Panc1 (cell line): ENCODE data around the gene KCNB1. TPM values are rescaled to one million over a fixed set of nuclear protein-coding genes. Genes with fewer than 3 reads are reported as not detected.

Experiments
- ATAC-seq: fragments of 200-7000 bp; cut with Tn5 transposase; 2 replicates; pipeline ENCODE4 v1.9.1; 2020; ENCODE audit warnings: mild to moderate bottlenecking, moderate library complexity
- BruUV-seq: library from RNA; stranded (reverse); fragments of 400-500 nt; replicated peaks from 2 replicates; lab custom pipeline; 2021; lab: Mats Ljungman, UMichigan
- CTCF ChIA-PET: fragments of 300-600 bp; sonication (Branson Sonifier 250); formaldehyde crosslinking; loops from one replicate; lab custom pipeline; 2022; ENCODE audit warnings: antibody characterized with exemption; lab: Charles Lee
- POLR2A ChIA-PET: fragments of 300-600 bp; sonication (Branson Sonifier 250); formaldehyde crosslinking; loops from one replicate; lab custom pipeline; 2022; ENCODE audit warnings: antibody characterized with exemption; lab: Charles Lee
- DNase-seq: peaks from one replicate; pipeline ENCODE4 v3.0.0-alpha.2; 2010; ENCODE audit warnings: low read depth, low spot score
- H3K27ac ChIP-seq: 2 replicates; pipeline ENCODE4 v1.5.1; 2011; ENCODE audit warnings: mild to moderate bottlenecking, low read length, inconsistent platforms
- H3K27me3 ChIP-seq: fragments of 200-500 bp; sonication (Bioruptor generic); 2 replicates; pipeline ENCODE4 v1.6.0; 2014; ENCODE audit warnings: low read length, inconsistent platforms; ENCODE audit not compliant: control insufficient read depth, insufficient read depth
- H3K36me3 ChIP-seq: fragments of 200-500 bp; sonication (Bioruptor generic); 2 replicates; pipeline ENCODE4 v1.5.1; 2014; ENCODE audit warnings: inconsistent platforms, mild to moderate bottlenecking, low read length, moderate library complexity; ENCODE audit not compliant: control insufficient read depth, insufficient read depth
- H3K4me1 ChIP-seq: 2 replicates; pipeline ENCODE4 v1.5.1; 2011; ENCODE audit warnings: inconsistent platforms, mild to moderate bottlenecking, low read length, moderate library complexity; ENCODE audit not compliant: control insufficient read depth, insufficient read depth
- H3K4me3 ChIP-seq, 2 experiments: 2 replicates each; pipeline ENCODE4 v1.5.1; 2011 to 2012; ENCODE audit warnings: low read depth in 2 of 2, low read length in 2 of 2, mild to moderate bottlenecking in 2 of 2, inconsistent platforms in 1 of 2, moderate library complexity in 1 of 2
- H3K9me3 ChIP-seq: fragments of 200-500 bp; sonication (Bioruptor generic); 2 replicates; pipeline ENCODE4 v1.5.1; 2014; ENCODE audit warnings: low read depth, mild to moderate bottlenecking, inconsistent platforms, low read length, moderate library complexity; ENCODE audit not compliant: control insufficient read depth, insufficient read depth
- POLR2AphosphoS5 ChIP-seq: IDR thresholded peaks from 2 replicates; pipeline ENCODE4 v1.6.1; 2012; ENCODE audit warnings: mild to moderate bottlenecking, low read depth, low read length, moderate library complexity
- SIN3A ChIP-seq: IDR thresholded peaks from 2 replicates; pipeline ENCODE4 v1.6.1; 2012; ENCODE audit warnings: low read depth, mild to moderate bottlenecking, low read length, moderate library complexity, borderline replicate concordance; ENCODE audit not compliant: insufficient read depth
- TCF7L2 ChIP-seq: IDR thresholded peaks from 2 replicates; pipeline ENCODE4 v1.6.1; 2011; ENCODE audit warnings: mild to moderate bottlenecking, low read depth, low read length, inconsistent platforms
- in situ Hi-C: cut with HindIII; loops from 2 replicates; pipeline ENCODE4 v1.10.0; 2016; ENCODE audit warnings: low sequenced_read_pairs, low pct_unique_long_range_greater_than_20kb
- intact Hi-C: fragments of 100-400 bp; cut with micrococcal nuclease; formaldehyde crosslinking; loops from one replicate; pipeline ENCODE4 v1.10.0; 2022; ENCODE audit not compliant: unreplicated experiment
- total RNA-seq: library from RNA; stranded (reverse); gene quantifications from one replicate; pipeline ENCODE4 v1.2.1, GENCODE V29; 2021; ENCODE audit not compliant: unreplicated experiment
- TF ChIP-seq, protein P1 (sequence below), 2 experiments: IDR thresholded peaks; 2 replicates each; pipeline ENCODE4 v1.6.1; 2011 to 2012; ENCODE audit warnings: low read depth in 2 of 2, control low read depth in 1 of 2, low read length in 1 of 2, mild to moderate bottlenecking in 1 of 2, moderate library complexity in 1 of 2; ENCODE audit not compliant: insufficient read depth in 1 of 2
- TF ChIP-seq, protein P2 (sequence below): fragments of 450-650 bp; IDR thresholded peaks from 2 replicates; pipeline ENCODE4 v1.5.1; 2017; ENCODE audit warnings: mild to moderate bottlenecking

The KCNB1 gene
- total RNA-seq, 1 experiment from 2014 or later, result 11.1 TPM

DNA sequence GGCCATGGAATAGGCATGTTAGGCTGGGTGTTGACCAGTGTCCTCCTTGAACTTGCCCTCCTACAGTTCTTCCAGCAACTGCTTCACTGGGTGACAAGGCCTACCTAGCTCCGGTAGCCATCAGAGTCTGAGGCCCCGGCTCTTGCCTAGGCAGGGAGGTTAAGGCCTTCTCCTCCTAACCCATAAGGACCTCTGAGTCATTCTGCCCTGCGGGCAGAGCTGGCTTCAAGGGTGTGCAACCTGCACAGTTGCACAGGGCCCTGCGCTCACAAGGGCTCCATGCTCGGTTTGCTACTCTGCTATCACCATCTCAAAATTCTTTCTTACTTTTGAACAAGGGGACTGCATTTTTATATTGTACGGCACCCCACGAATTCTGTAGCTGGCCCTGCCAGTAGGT lies 17.9 kb downstream of the KCNB1 start:
- no peak for ATAC-seq
- Histone ChIP-seq H3K4me1 (no peaks in the 10 kb centered on the region), H3K9me3 (no peaks in the 10 kb centered on the region), H3K27ac (no peak overlapping the region), H3K27me3 (no peaks in the 10 kb centered on the region), H3K4me3 (no peak overlapping the region), H3K36me3 (no peaks in the 10 kb centered on the region)
- ChIA-PET POLR2A (no interaction called here), CTCF (interaction anchor here (0.7 kb wide), 1 partner anchor 52 kb away, joined by 3 read pairs; no protein-coding TSS in a partner anchor)
- DNase-seq, result no peak
- no peak for TF ChIP-seq TCF7L2
- in situ Hi-C loops, result no loop called here
- intact Hi-C loops, result no loop called here
- no TSS peak for BruUV-seq

DNA sequence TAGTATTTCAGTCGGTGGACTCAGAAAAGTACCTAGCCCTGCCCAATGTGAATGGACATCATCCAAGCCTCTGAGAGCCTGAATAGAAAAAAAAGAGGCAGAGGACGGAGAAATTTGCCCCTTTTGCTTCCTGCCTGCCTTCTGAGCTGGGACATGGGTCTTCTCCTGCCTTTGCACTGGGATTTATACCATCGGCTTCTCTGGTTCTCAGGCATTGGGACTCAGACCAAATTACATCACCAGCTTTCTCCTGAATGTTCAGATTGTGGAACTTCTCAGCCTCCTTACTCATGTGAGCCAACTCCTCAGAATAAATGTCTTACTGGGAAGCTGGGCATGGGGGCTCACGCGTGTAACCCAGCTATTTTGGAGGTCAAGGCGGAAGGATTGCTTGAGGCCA lies 19.8 kb downstream of the KCNB1 start:
- TF ChIP-seq, protein P1, sequence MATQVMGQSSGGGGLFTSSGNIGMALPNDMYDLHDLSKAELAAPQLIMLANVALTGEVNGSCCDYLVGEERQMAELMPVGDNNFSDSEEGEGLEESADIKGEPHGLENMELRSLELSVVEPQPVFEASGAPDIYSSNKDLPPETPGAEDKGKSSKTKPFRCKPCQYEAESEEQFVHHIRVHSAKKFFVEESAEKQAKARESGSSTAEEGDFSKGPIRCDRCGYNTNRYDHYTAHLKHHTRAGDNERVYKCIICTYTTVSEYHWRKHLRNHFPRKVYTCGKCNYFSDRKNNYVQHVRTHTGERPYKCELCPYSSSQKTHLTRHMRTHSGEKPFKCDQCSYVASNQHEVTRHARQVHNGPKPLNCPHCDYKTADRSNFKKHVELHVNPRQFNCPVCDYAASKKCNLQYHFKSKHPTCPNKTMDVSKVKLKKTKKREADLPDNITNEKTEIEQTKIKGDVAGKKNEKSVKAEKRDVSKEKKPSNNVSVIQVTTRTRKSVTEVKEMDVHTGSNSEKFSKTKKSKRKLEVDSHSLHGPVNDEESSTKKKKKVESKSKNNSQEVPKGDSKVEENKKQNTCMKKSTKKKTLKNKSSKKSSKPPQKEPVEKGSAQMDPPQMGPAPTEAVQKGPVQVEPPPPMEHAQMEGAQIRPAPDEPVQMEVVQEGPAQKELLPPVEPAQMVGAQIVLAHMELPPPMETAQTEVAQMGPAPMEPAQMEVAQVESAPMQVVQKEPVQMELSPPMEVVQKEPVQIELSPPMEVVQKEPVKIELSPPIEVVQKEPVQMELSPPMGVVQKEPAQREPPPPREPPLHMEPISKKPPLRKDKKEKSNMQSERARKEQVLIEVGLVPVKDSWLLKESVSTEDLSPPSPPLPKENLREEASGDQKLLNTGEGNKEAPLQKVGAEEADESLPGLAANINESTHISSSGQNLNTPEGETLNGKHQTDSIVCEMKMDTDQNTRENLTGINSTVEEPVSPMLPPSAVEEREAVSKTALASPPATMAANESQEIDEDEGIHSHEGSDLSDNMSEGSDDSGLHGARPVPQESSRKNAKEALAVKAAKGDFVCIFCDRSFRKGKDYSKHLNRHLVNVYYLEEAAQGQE (IDR thresholded peaks at IDR 0.05; ENCODE audit: insufficient read depth in 1 of 2, low read depth in 2 of 2, low read length in 1 of 2), result no peak
- no peak for TF ChIP-seq TCF7L2
- no peak for TF ChIP-seq SIN3A
- TF ChIP-seq, protein P2, sequence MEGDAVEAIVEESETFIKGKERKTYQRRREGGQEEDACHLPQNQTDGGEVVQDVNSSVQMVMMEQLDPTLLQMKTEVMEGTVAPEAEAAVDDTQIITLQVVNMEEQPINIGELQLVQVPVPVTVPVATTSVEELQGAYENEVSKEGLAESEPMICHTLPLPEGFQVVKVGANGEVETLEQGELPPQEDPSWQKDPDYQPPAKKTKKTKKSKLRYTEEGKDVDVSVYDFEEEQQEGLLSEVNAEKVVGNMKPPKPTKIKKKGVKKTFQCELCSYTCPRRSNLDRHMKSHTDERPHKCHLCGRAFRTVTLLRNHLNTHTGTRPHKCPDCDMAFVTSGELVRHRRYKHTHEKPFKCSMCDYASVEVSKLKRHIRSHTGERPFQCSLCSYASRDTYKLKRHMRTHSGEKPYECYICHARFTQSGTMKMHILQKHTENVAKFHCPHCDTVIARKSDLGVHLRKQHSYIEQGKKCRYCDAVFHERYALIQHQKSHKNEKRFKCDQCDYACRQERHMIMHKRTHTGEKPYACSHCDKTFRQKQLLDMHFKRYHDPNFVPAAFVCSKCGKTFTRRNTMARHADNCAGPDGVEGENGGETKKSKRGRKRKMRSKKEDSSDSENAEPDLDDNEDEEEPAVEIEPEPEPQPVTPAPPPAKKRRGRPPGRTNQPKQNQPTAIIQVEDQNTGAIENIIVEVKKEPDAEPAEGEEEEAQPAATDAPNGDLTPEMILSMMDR, result no peak
- no peak for TF ChIP-seq POLR2AphosphoS5
- Histone ChIP-seq H3K36me3 (no peaks in the 10 kb centered on the region), H3K4me1 (no peaks in the 10 kb centered on the region), H3K27ac (no peak overlapping the region), H3K4me3 (no peak overlapping the region), H3K9me3 (no peaks in the 10 kb centered on the region), H3K27me3 (no peaks in the 10 kb centered on the region)
- no TSS peak for BruUV-seq
- in situ Hi-C loops, result no loop called here
- DNase-seq, result no peak
- intact Hi-C loops, result no loop called here
- no peak for ATAC-seq
- ChIA-PET POLR2A (no interaction called here), CTCF (no interaction called here)

- no TSS peak for BruUV-seq
- ChIA-PET CTCF (interaction anchor here (0.5 kb wide), 1 partner anchor 14 kb away, joined by 12 read pairs; no protein-coding TSS in a partner anchor), POLR2A (no interaction called here)
- TF ChIP-seq, protein P2, result no peak
- TF ChIP-seq TCF7L2, result no peak
- TF ChIP-seq, protein P1 (IDR thresholded peaks at IDR 0.05; ENCODE audit: insufficient read depth in 1 of 2, low read depth in 2 of 2, low read length in 1 of 2), result no peak
- TF ChIP-seq POLR2AphosphoS5, result no peak
- no peak for TF ChIP-seq SIN3A
- H3K9me3 ChIP-seq, result no peaks in the 10 kb centered on the region
- no peaks in the 10 kb centered on the region for H3K27me3 ChIP-seq
- no peaks in the 10 kb centered on the region for H3K4me1 ChIP-seq
- intact Hi-C loops (no loop called here), in situ Hi-C loops (no loop called here)
- H3K4me3 ChIP-seq, result no peak overlapping the region
- ATAC-seq (no peak), DNase-seq (no peak)
- no peak overlapping the region for H3K27ac ChIP-seq
- no peaks in the 10 kb centered on the region for H3K36me3 ChIP-seq
Measured at GRCh38 chr20:49461894-49462620, 20.4 kb downstream of the KCNB1 start.
